HG03039 (cell line): ENCODE measurements around the gene DAAM2.

Experiments
- ATAC-seq: cut with Tn5 transposase; IDR thresholded peaks from one replicate; pipeline ENCODE4 v1.9.1; 2021; ENCODE audit warnings: mild to moderate bottlenecking, moderate library complexity; ENCODE audit not compliant: unreplicated experiment

DAAM2 gene

DNA sequence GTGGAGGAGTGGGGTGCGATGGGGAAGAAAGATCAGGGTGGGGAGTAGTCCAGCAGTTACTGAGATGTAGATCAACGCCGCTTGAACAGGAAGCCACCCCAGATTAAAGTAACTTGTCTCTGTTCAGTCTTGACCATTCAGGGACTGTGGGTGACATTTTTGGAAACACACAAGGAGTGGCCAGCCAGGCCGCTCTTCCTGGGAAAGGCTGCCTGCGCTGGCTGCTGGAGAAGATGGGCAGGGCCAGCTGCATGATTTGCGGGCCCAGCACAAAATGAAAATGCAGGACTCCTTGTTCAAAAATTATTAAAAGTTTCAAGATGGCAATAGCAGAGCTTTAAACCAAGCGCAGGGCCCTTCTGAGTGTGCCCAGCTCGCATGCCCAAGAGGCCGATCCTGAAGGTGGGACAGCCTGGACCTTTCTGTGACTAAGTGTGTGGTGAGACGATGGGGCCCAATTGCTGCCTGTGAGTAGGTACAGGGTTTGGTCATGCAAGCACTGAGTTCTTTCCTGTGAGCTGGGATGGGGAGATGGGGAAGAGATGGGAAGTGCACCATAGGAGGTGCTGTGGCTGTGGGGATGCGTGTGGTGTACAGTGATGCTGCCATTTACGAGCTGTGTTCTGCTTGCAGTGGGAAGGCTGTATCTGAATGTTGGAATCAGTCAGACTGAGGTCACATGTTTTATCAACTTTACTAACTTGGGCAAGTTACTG lies 51.3 kb downstream of the DAAM2 start:
- no peak for ATAC-seq

DNA sequence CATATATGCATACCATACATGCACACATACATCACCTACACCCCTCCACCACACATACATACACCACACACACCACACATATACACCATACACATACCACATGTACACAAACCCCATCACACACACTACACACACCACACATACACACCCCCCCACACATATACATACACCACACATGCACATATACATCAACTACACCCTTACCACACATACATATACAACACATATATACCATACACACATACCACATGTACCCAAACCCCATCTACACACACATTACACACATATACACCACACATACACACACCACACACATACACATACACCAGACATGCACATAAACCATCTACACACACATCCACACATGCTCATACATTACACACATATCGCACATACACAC lies 52.7 kb downstream of the DAAM2 start:
- ATAC-seq, result no peak

- ATAC-seq, result no peak
Observed at GRCh38 chr6:39847221-39847620, 55.0 kb downstream of the DAAM2 start.

DNA sequence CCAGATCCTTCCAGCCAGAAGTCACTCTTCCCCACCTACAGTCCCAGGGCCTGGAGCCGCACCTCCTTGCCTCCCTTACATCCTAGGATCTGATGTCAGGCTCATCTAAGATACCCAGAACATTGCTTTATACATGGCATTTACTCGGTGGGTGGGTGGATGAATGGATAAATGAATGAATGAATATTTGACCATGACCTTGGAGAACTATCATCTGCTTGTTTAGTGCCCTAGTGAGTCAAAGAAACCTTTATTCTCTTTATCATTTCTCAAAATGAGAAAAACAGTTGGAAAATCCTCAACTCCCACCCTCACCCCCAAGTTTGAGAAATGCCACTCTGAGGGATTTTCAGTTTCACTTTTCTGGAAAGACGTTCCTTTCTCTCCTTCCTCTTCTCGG lies 56.0 kb downstream of the DAAM2 start:
- no peak for ATAC-seq

GRCh38 chr6:39849228-39849627 lies 57.1 kb downstream of the DAAM2 start:
- ATAC-seq, result no peak

DNA sequence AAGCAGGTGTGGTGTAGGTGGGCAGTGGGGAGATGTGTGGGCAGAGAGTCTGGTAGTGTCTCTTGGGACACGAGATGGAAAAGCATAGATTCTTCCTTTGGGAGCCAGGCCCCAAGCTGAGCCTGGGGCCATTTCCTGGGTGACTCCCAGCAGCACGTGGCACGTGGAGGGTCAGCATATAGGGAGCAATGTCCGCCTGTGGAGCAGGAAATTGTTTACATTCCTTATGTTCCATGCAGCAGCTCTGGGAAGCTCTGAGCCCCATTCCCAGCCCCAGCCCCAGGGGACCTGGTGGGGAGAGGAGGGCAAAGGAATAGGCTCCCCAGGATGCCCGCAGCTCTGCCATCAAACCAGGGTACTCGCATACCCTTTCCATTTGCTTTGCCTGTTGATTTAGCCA lies 57.6 kb downstream of the DAAM2 start:
- ATAC-seq, result no peak

DNA sequence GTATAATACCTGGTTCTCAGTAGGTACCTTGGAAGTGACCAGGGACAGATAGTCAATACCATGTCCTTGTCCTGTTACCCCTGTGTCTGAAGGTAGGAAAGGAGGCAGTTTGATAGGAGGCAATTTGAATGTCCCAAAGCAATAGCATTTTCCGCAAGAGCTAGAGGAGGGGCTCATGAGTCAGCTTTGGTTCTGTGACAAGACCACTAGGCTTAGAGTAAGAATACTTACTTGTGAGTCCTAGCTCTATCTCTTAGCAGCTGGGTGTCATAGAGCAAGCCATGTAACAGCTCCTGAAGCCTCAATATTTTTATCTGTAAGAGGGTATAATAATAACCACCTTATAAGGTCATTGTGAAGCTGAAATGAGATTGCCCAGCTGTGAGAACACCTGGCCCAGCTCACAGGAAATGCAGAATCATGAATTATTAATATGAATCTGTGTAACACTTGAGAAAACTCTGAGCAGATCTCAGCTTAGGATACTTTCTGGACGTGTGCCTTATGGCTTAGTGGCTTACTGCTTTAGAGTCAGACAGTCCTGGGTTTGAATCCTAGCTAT lies 58.6 kb downstream of the DAAM2 start:
- no peak for ATAC-seq

DNA sequence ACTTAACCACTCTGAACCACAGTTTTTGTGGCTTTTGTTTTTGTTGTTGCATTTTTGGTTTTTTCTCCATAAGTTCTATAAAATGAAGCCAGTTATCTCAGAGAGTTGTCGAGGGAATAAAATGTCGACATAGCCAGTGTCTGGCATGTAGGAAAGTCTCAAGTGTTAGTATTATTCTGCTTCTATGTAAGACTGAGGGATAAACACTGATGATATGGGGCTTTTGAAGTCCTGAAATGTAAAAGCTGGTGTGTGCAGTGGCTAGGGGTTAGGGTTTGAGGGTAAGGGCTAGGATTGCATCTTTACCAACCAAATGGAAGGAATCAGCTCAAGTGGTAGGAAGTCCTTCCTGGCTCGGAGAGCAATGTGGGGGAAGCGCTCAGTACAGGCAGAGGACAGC lies 59.2 kb downstream of the DAAM2 start:
- no peak for ATAC-seq

- no peak for ATAC-seq
Observed at GRCh38 chr6:39852324-39852723, 60.1 kb downstream of the DAAM2 start.

DNA sequence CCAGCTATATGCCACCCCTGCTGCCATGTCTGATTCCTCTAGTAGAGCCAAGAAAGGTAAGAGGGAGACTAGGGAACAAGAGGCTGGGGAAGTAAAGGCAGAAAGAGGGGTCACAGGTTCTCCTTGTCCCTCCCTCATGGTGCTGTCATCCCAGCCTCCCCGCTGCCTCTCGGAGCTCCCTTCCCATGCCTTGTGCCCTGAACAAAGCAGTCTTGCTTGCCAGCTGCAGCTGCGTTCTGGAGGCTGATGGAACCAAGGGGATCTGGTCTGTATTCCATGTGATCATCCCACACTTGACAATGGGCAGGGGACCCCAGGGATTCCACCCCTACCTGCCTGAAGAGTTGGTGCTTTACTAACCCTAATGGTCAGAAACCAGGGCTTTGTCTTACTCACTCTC lies 61.4 kb downstream of the DAAM2 start:
- no peak for ATAC-seq

DNA sequence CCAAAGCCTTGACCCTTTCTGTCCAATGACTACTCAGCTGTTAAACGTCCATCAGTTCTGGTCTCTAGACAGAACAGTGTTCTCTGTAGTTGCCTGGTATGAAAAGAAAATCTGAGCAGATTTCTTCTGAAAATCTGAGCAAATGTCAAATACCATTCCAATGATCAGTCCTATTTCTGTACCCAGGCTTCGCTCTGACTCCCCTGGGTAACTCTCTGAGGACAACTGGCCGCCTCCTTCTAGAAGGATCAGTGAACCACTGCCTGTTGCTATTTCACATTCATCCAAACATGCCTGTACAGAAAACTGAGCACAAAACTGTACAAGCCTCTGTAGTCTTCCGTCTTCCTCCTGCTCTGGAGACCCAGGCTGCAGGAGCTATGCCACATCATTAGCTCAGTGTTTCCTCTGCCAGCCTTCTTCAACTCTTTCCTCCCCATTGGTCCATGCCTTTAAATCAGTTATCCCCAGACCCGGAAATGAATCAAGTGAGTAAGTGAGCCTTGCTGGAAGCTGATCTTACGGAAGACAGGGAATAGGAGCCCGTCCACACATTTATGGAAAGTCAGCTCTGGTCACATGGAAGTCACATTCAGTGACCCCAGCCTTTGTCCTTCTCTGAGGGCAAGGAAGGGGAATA lies 63.3 kb downstream of the DAAM2 start:
- ATAC-seq, result no peak

GRCh38 chr6:39859025-39859424 lies 66.8 kb downstream of the DAAM2 start:
- no peak for ATAC-seq

DNA sequence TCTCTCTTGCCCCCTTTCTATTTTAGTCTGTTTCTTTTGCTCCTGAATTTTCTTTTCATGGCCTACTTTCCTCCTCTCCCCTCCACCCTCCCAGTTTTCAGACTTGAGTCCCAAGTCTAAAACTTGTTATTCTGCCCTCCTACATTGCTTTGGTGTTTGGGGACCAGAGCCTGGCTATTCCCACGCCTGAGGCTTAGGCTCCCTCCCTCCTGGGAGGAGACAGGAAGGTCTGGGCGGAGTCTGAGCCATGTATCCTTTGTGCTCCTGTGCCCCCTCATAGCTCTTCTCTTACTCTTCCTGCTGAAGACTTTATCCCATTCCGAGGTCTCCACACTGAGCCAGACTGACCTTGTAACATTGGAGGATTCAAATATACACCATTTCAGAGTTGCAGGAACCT lies 69.5 kb downstream of the DAAM2 start:
- ATAC-seq, result no peak

GRCh38 chr6:39865011-39865888 lies 73.1 kb downstream of the DAAM2 start:
- no peak for ATAC-seq

GRCh38 chr6:39867592-39867991 lies 75.4 kb downstream of the DAAM2 start:
- ATAC-seq, result no peak

- no peak for ATAC-seq
Observed at GRCh38 chr6:39870950-39871349, 78.8 kb downstream of the DAAM2 start.

- no peak for ATAC-seq
Observed at GRCh38 chr6:39873439-39873838, 81.3 kb downstream of the DAAM2 start.

GRCh38 chr6:39876111-39876510 lies 83.9 kb downstream of the DAAM2 start:
- no peak for ATAC-seq

- ATAC-seq, result no peak
Observed at GRCh38 chr6:39876826-39877225, 84.7 kb downstream of the DAAM2 start.

- no peak for ATAC-seq
Observed at GRCh38 chr6:39879535-39879934, 87.4 kb downstream of the DAAM2 start.

GRCh38 chr6:39880594-39880993 lies 88.4 kb downstream of the DAAM2 start:
- ATAC-seq, result no peak
